ENCODE results near the gene TMBIM1. TPM values are rescaled to one million over a fixed set of nuclear protein-coding genes. Genes with fewer than 3 reads are reported as not detected.

TMBIM1 gene
- total and polyA plus RNA-seq, 2 donors (not counting 3 experiments of a cell fraction or from before 2014, with no cell fraction given), result 141 to 229 TPM

DNA sequence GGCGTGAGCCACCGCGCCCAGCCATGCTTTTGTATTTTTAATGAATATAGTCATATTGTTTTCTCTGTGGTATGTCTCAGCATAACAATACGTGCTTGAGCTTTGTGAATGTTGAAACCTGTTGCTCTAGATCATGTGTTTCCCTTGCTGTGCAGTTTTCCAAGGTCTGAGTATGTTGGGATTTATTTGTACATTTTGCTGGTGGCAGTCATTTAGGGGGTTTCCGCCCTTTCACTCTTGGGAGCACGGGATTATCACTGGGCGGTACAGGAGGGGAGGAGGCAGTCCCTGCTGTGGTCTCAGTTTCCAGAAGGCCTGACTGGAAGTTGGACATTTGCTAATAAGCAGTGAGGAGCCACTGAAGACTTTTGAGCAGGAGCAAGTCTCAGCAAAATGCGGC is 39.4 kb upstream of the TMBIM1 start:
- FAIRE-seq, result no peak
- Histone ChIP-seq H3K4me1 (ENCODE audit: control insufficient read depth, extremely low read depth, insufficient read depth, low read length) (no peaks in the 10 kb centered on the region), H3K27me3 (ENCODE audit: control insufficient read depth in 2 of 2, insufficient read depth in 2 of 2, low read length in 2 of 2) (no peaks in the 10 kb centered on the region), H3K9me3 (replicated peaks; ENCODE audit: control insufficient read depth, insufficient read depth, low read length) (no peaks in the 10 kb centered on the region), H2AFZ (ENCODE audit: low read depth, low read length) (no peak overlapping the region), H3K9ac (replicated peaks; ENCODE audit: extremely low read depth, insufficient read depth, low read length) (no peak overlapping the region), H3K9me1 (replicated peaks; ENCODE audit: control insufficient read depth, extremely low read depth, insufficient read depth, low read length) (no peaks in the 10 kb centered on the region), H3K27ac (ENCODE audit: insufficient read depth, low read depth, low read length) (no peak overlapping the region), H4K20me1 (replicated peaks; ENCODE audit: control insufficient read depth, extremely low read depth, insufficient read depth, low read length) (no peaks in the 10 kb centered on the region), H3K4me2 (ENCODE audit: insufficient read depth, low read length) (no peak overlapping the region), H3K36me3 (ENCODE audit: control insufficient read depth in 2 of 2, extremely low read depth in 1 of 2, insufficient read depth in 2 of 2, low read length in 2 of 2) (no peaks in the 10 kb centered on the region), H3K79me2 (ENCODE audit: control insufficient read depth, insufficient read depth, low read length) (no peaks in the 10 kb centered on the region), H3K4me3 (replicated peaks in 1 of 3; ENCODE audit: insufficient read depth in 1 of 3, low read depth in 1 of 3, low read length in 3 of 3) (no peak overlapping the region)
- intact Hi-C loops (cut with micrococcal nuclease), result no loop called here
- no TSS peak for BruUV-seq (replicated peaks)
- POLR2A ChIA-PET, result no interaction called here
- dilution Hi-C loops (cut with MboI; ENCODE audit: extremely low pct_ligation_motif_present, low sequenced_read_pairs), result no loop called here
- no peak for DNase-seq (ENCODE audit: low read depth, low spot score)
- CTCF ChIA-PET, result interaction anchor here (1.4 kb wide), 1 partner anchor 30 kb away, joined by 4 read pairs; no protein-coding TSS in a partner anchor
- TF ChIP-seq, protein P1, sequence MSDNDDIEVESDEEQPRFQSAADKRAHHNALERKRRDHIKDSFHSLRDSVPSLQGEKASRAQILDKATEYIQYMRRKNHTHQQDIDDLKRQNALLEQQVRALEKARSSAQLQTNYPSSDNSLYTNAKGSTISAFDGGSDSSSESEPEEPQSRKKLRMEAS (IDR thresholded peaks at IDR 0.05; ENCODE audit: insufficient read depth, insufficient read length), result no peak
- TF ChIP-seq POLR2AphosphoS5 (IDR thresholded peaks at IDR 0.05; ENCODE audit: insufficient read depth, low read depth, low read length) (no peak), JUN (IDR thresholded peaks at IDR 0.05; ENCODE audit: borderline replicate concordance, insufficient read depth, insufficient read length, low read depth) (no peak), GATA2 (IDR thresholded peaks at IDR 0.05; ENCODE audit: insufficient read depth, insufficient read length, low read depth, low read length) (no peak), FOS (IDR thresholded peaks at IDR 0.05; ENCODE audit: borderline replicate concordance, insufficient read depth, low read length) (no peak), EZH2 (IDR thresholded peaks at IDR 0.05; ENCODE audit: borderline replicate concordance, low read depth, low read length, severe bottlenecking) (no peak), MYC (IDR thresholded peaks at IDR 0.05; ENCODE audit: low read depth, low read length) (no peak), POLR2A (IDR thresholded peaks at IDR 0.05; ENCODE audit: low read depth, low read length) (no peak)
- TF ChIP-seq, protein P2, sequence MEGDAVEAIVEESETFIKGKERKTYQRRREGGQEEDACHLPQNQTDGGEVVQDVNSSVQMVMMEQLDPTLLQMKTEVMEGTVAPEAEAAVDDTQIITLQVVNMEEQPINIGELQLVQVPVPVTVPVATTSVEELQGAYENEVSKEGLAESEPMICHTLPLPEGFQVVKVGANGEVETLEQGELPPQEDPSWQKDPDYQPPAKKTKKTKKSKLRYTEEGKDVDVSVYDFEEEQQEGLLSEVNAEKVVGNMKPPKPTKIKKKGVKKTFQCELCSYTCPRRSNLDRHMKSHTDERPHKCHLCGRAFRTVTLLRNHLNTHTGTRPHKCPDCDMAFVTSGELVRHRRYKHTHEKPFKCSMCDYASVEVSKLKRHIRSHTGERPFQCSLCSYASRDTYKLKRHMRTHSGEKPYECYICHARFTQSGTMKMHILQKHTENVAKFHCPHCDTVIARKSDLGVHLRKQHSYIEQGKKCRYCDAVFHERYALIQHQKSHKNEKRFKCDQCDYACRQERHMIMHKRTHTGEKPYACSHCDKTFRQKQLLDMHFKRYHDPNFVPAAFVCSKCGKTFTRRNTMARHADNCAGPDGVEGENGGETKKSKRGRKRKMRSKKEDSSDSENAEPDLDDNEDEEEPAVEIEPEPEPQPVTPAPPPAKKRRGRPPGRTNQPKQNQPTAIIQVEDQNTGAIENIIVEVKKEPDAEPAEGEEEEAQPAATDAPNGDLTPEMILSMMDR (IDR thresholded peaks at IDR 0.05; ENCODE audit: extremely low read depth in 1 of 2, insufficient read depth in 1 of 2, low read depth in 1 of 2, low read length in 2 of 2), result no peak
